K562 (cell line): ENCODE data around the gene TCOF1. TPM values are rescaled to one million over a fixed set of nuclear protein-coding genes. Genes with fewer than 3 reads are reported as not detected.

Source experiments
- ATAC-seq: fragments of 200-7000 bp; cut with Tn5 transposase; 3 replicates; pipeline ENCODE4 v1.9.1; 2020; ENCODE audit warnings: moderate library complexity
- BruUV-seq: library from RNA; stranded (reverse); fragments of 400-500 nt; replicated peaks from 2 replicates; lab custom pipeline; 2021; lab: Mats Ljungman, UMichigan
- CTCF ChIA-PET: fragments of 300-600 bp; formaldehyde crosslinking; extraction: SDS; loops from one replicate; lab custom pipeline; 2021; ENCODE audit warnings: low intra/inter-chr PET ratio; lab: Yijun Ruan, JAX
- POLR2A ChIA-PET: fragments of 300-600, 350-650 bp; sonication (Branson Sonifier 250); formaldehyde crosslinking; extraction: SDS; loops from one replicate; lab custom pipeline; 2021; ENCODE audit warnings: antibody characterized with exemption, inconsistent platforms; lab: Yijun Ruan, JAX
- DNase-seq, 4 experiments: peaks; one replicate each; pipeline versions ENCODE4 v3.0.0 to v3.0.0-alpha.2; 2011 to 2018; ENCODE audit warnings: low spot score in 3 of 4, mixed read lengths in 3 of 4; ENCODE audit errors: extremely low read depth in 1 of 4
- FAIRE-seq: peaks from 2 replicates; lab custom pipeline; 2011; peaks lifted over from hg19 to GRCh38; lab: Jason Lieb, UNC
- H2AFZ ChIP-seq: 2 replicates; pipeline ENCODE4 v1.6.0; 2011; ENCODE audit warnings: low read depth, low read length, control low read depth, inconsistent platforms
- H3K27ac ChIP-seq: fragments of 200-600 bp; 3 replicates; pipeline ENCODE4 v1.8.0; 2011; ENCODE audit warnings: low read depth, mild to moderate bottlenecking, control low read depth, inconsistent platforms, low read length, moderate library complexity, mixed read lengths; ENCODE audit errors: extremely low read depth
- H3K27me3 ChIP-seq, 2 experiments: fragments of 300-600 bp in 1 of 2; 2 replicates in 1 of 2; 3 replicates in 1 of 2; pipeline versions ENCODE4 v1.6.0 to v1.8.0; 2011; ENCODE audit warnings: inconsistent platforms in 2 of 2, low read length in 2 of 2, mild to moderate bottlenecking in 1 of 2, mixed read lengths in 1 of 2, moderate library complexity in 1 of 2; ENCODE audit not compliant: control insufficient read depth in 2 of 2, insufficient read depth in 2 of 2
- H3K36me3 ChIP-seq: fragments of 300-600 bp; 3 replicates; pipeline ENCODE4 v1.8.0; 2011; ENCODE audit warnings: mild to moderate bottlenecking, low read length, inconsistent platforms; ENCODE audit not compliant: control insufficient read depth, insufficient read depth
- H3K4me1 ChIP-seq, 2 experiments: fragments of 200-600 bp in 1 of 2; replicated peaks in 1 of 2; 2 replicates in 1 of 2; 3 replicates in 1 of 2; pipeline versions ENCODE4 v1.5.1 to v1.8.0; 2011; ENCODE audit warnings: inconsistent platforms in 2 of 2, low read length in 2 of 2, mild to moderate bottlenecking in 1 of 2, mixed read lengths in 1 of 2, moderate library complexity in 1 of 2; ENCODE audit not compliant: control insufficient read depth in 2 of 2, insufficient read depth in 2 of 2
- H3K4me2 ChIP-seq: 2 replicates; pipeline ENCODE4 v1.6.1; 2011; ENCODE audit warnings: low read length, control low read depth, inconsistent platforms, mixed read lengths; ENCODE audit not compliant: insufficient read depth
- H3K4me3 ChIP-seq: fragments of 200-600 bp; sonication (generic), shearing (Covaris generic); 2 replicates; pipeline ENCODE4 v1.5.1; 2016; ENCODE audit warnings: control low read depth, inconsistent platforms
- H3K79me2 ChIP-seq: fragments of 200-600 bp; 3 replicates; pipeline ENCODE4 v1.8.0; 2011; ENCODE audit warnings: low read length, inconsistent platforms; ENCODE audit not compliant: control insufficient read depth, insufficient read depth
- H3K9ac ChIP-seq, 2 experiments: 2 replicates each; pipeline versions ENCODE4 v1.6.0 to v1.6.1; 2011; ENCODE audit warnings: low read depth in 2 of 2, low read length in 2 of 2, control low read depth in 1 of 2, inconsistent platforms in 1 of 2, mild to moderate bottlenecking in 1 of 2, mixed read lengths in 1 of 2; ENCODE audit not compliant: insufficient read depth in 1 of 2
- H3K9me1 ChIP-seq: one replicate; pipeline ENCODE4 v1.6.0; 2011; ENCODE audit warnings: inconsistent platforms, mild to moderate bottlenecking, low read length, moderate library complexity; ENCODE audit not compliant: control insufficient read depth, insufficient read depth
- H3K9me3 ChIP-seq: replicated peaks from 2 replicates; pipeline ENCODE4 v1.5.1; 2011; ENCODE audit warnings: low read depth, low read length, inconsistent platforms; ENCODE audit not compliant: control insufficient read depth, insufficient read depth
- H4K20me1 ChIP-seq: replicated peaks from 2 replicates; pipeline ENCODE4 v1.6.1; 2011; ENCODE audit warnings: low read length, inconsistent platforms, mixed read lengths; ENCODE audit not compliant: control insufficient read depth, insufficient read depth
- FOXM1 ChIP-seq, 2 experiments: fragments of 450-650 bp in 1 of 2; sonication (generic) in 1 of 2; formaldehyde crosslinking in 1 of 2; IDR thresholded peaks; 2 replicates each; pipeline versions ENCODE4 v1.6.1 to v1.9.0; 2017 to 2022; ENCODE audit warnings: low read depth in 2 of 2, mild to moderate bottlenecking in 2 of 2, missing genetic modification reagents in 1 of 2, moderate library complexity in 1 of 2
- GTF2E2 ChIP-seq: fragments of 200-800 bp; sonication (Bioruptor generic); IDR thresholded peaks from 2 replicates; pipeline ENCODE4 v1.6.1; 2016; ENCODE audit warnings: missing genetic modification characterization, missing compliant biosample characterization
- NBN ChIP-seq: fragments of 450-650 bp; IDR thresholded peaks from 2 replicates; pipeline ENCODE4 v1.6.1; 2016; ENCODE audit warnings: low read depth, mild to moderate bottlenecking
- SNRNP70 ChIP-seq: fragments of 200-400 bp; formaldehyde crosslinking; optimal IDR thresholded peaks from 2 replicates; pipeline ENCODE3; 2017; ENCODE audit warnings: low read depth, low read length
- TAL1 ChIP-seq: fragments of 450-650 bp; IDR thresholded peaks from 2 replicates; pipeline ENCODE4 v1.6.1; 2016; ENCODE audit warnings: mild to moderate bottlenecking
- ZNF24 ChIP-seq: fragments of 450-650 bp; IDR thresholded peaks from 2 replicates; pipeline ENCODE4 v1.6.1; 2016
- WGBS: fragments of 100-300 bp; shearing (Covaris generic); methylation state at CpG from one replicate; pipeline ENCODE4 v1.1.6; 2016; ENCODE audit warnings: low coverage, mixed read lengths; ENCODE audit not compliant: insufficient coverage; ENCODE audit errors: missing lambda C conversion rate; 5-methylcytosine and 5-hydroxymethylcytosine counted together
- in situ Hi-C: fragments of 300-500 bp; cut with MboI; formaldehyde crosslinking; loops from 4 replicates; pipeline ENCODE4 v1.15.0; 2018; ENCODE audit warnings: inconsistent platforms, mixed read lengths
- intact Hi-C: fragments of 100-400 bp; cut with micrococcal nuclease; formaldehyde crosslinking; loops from 2 replicates; pipeline ENCODE4 v1.14.2; 2022
- polyA plus RNA-seq, 8 experiments: library from polyadenylated mRNA; depleted of rRNA in 4 of 8; stranded (reverse) in 5 of 8; unstranded in 3 of 8; fragments of >200 nt; fragmentation: Nextera tagmentation in 2 of 8; fragmentation: Illumina TruSeq in 1 of 8; extraction: Ambion mirVana in 2 of 8; extraction: Trizol in 1 of 8; gene quantifications; 2 replicates each; pipeline versions ENCODE4 v1.2.1 to v1.2.3, GENCODE V29; 2011 to 2014; ENCODE audit warnings: inconsistent platforms in 1 of 8, missing spikeins in 1 of 8
- total RNA-seq, 7 experiments: library from RNA; depleted of rRNA in 6 of 7; stranded (reverse); fragments of >200 nt in 6 of 7; fragmentation: Illumina TruSeq in 2 of 7; extraction: Trizol in 2 of 7; gene quantifications; 2 replicates each; pipeline versions ENCODE4 v1.2.1 to v1.2.3, GENCODE V29; 2011 to 2021; ENCODE audit warnings: low replicate concordance in 1 of 7

Gene TCOF1
- total and polyA plus RNA-seq, 9 of the 15 experiments (the other 6 are each of a cell fraction or from before 2014, with no cell fraction given) = 9.8 to 134 (median 61.7) TPM

GRCh38 chr5:150347451-150347850 lies 10.0 kb upstream of the TCOF1 start:
- in situ Hi-C loops (loop anchor here (5.0 kb wide), 1 partner anchor 75 kb away; no protein-coding TSS in a partner anchor), intact Hi-C loops (no loop called here)
- Histone ChIP-seq H4K20me1 (0 out of 2 replicates have a peak, but pooled peaks cover 5% of the 10 kb centered on the region), H3K36me3 (no peaks in the 10 kb centered on the region), H3K4me2 (no peak overlapping the region), H3K9me3 (no peaks in the 10 kb centered on the region), H3K79me2 (no peaks in the 10 kb centered on the region), H3K9me1 (no peaks in the 10 kb centered on the region), H2AFZ (no peak overlapping the region), H3K4me3 (no peak overlapping the region), H3K9ac (no peak overlapping the region), H3K27me3 (peaks cover 11 to 20% of the 10 kb centered on the region in 2 experiments; a peak in 4 of 5 replicates), H3K27ac (no peak overlapping the region), H3K4me1 (no peaks in the 10 kb centered on the region; a peak in 1 of 5 replicates)
- 15% methylated on average over 9 of the region's 9 CpGs for WGBS
- FAIRE-seq (no peak), ATAC-seq (no peak), DNase-seq (no peak)
- POLR2A ChIA-PET = interaction anchor here (1.0 kb wide), 1 partner anchor 19 kb away, joined by 3 read pairs; no protein-coding TSS in a partner anchor
- BruUV-seq = no TSS peak
- CTCF ChIA-PET = interaction anchor here (0.6 kb wide), 1 partner anchor 642 kb away, joined by 3 read pairs; no protein-coding TSS in a partner anchor
- no peak for TF ChIP-seq FOXM1 (IDR thresholded peaks at IDR 0.05; ENCODE audit: low read depth)
- TF ChIP-seq FOXM1 (CRISPR knock-in tag; IDR thresholded peaks at IDR 0.05; ENCODE audit: low read depth) = no peak

GRCh38 chr5:150349681-150350275 lies 7.7 kb upstream of the TCOF1 start:
- no peaks in the 10 kb centered on the region for H3K79me2 ChIP-seq
- DNase-seq = no peak
- ChIA-PET POLR2A (interaction anchor here (0.6 kb wide), 1 partner anchor 239 kb away, joined by 3 read pairs; no protein-coding TSS in a partner anchor), CTCF (interaction anchor here (0.9 to 2.7 kb wide), 5 partner anchors 77 to 220 kb away, joined by 3 to 17 read pairs (median 4); no protein-coding TSS in a partner anchor)
- H3K9me3 ChIP-seq = no peaks in the 10 kb centered on the region
- no peak for FAIRE-seq
- no peak overlapping the region for H2AFZ ChIP-seq
- intact Hi-C loops (loop anchor here (1.0 to 10.0 kb wide), 5 partner anchors 77 to 325 kb away; no protein-coding TSS in a partner anchor), in situ Hi-C loops (loop anchor here (5.0 kb wide), 1 partner anchor 77 kb away; no protein-coding TSS in a partner anchor)
- no peaks in the 10 kb centered on the region for H3K9me1 ChIP-seq
- no TSS peak for BruUV-seq
- TF ChIP-seq TAL1 (no peak), NBN (no peak), GTF2E2 (tag) (no peak), SNRNP70 (no peak), ZNF24 (no peak)
- no peaks in the 10 kb centered on the region; a peak in 1 of 5 replicates for H3K4me1 ChIP-seq
- H3K4me2 ChIP-seq = no peak overlapping the region
- WGBS = 29% methylated on average over 6 of the region's 6 CpGs
- no peak overlapping the region for H3K9ac ChIP-seq
- no peak for ATAC-seq
- no peak overlapping the region for H3K4me3 ChIP-seq
- H4K20me1 ChIP-seq = 0 out of 2 replicates have a peak, but pooled peaks cover 5% of the 10 kb centered on the region
- H3K27ac ChIP-seq = no peak overlapping the region
- peaks cover 10 to 18% of the 10 kb centered on the region in 2 experiments; a peak in 4 of 5 replicates for H3K27me3 ChIP-seq
- no peaks in the 10 kb centered on the region for H3K36me3 ChIP-seq
